Renal pelvis (tissue), 4 donors: Measurements from ENCODE around the gene NRCAM. TPM values are rescaled to one million over a fixed set of nuclear protein-coding genes. Genes with fewer than 3 reads are reported as not detected.
A peak's percentile ranks its signal among the peaks of the same experiment; 100 is the strongest.

ENCODE experiments used
- DNase-seq: peaks from one replicate; pipeline ENCODE4 v3.0.0-alpha.2; 2013
- polyA plus RNA-seq, 3 donors: library from polyadenylated mRNA; unstranded; fragments of 120-200 nt; gene quantifications; one replicate each; pipeline ENCODE4 v1.2.1, GENCODE V29; 2013; ENCODE audit not compliant: insufficient read length in 3 of 3

The NRCAM gene
- polyA plus RNA-seq, 3 donors = 18.2 to 24.8 (median 20.4) TPM

GRCh38 chr7:108246227-108246837, 209.9 kb downstream of the NRCAM start:
- peak; percentile 62 for DNase-seq

GRCh38 chr7:108245523-108246226, 210.6 kb downstream of the NRCAM start:
- no peak for DNase-seq

GRCh38 chr7:108244110-108244509, 212.1 kb downstream of the NRCAM start:
- DNase-seq = no peak

- DNase-seq = no peak
Measured at GRCh38 chr7:108239501-108240225, 216.6 kb downstream of the NRCAM start.

- no peak for DNase-seq
Measured at GRCh38 chr7:108236681-108237415, 219.4 kb downstream of the NRCAM start.

GRCh38 chr7:108235451-108236061, 220.7 kb downstream of the NRCAM start:
- no peak for DNase-seq

- no peak for DNase-seq
Measured at GRCh38 chr7:108234971-108235450, 221.2 kb downstream of the NRCAM start.

- DNase-seq = no peak
Measured at GRCh38 chr7:108234281-108234680, 222.0 kb downstream of the NRCAM start.

GRCh38 chr7:108232076-108232475, 224.2 kb downstream of the NRCAM start:
- peak; percentile 3 for DNase-seq

GRCh38 chr7:108231221-108231620, 225.0 kb downstream of the NRCAM start:
- no peak for DNase-seq

GRCh38 chr7:108227366-108227765, 228.9 kb downstream of the NRCAM start:
- DNase-seq = no peak

GRCh38 chr7:108226816-108227299, 229.4 kb downstream of the NRCAM start:
- DNase-seq = no peak

- no peak for DNase-seq
Measured at GRCh38 chr7:108225531-108226181, 230.6 kb downstream of the NRCAM start.

- no peak for DNase-seq
Measured at GRCh38 chr7:108224387-108224786, 231.8 kb downstream of the NRCAM start.

- DNase-seq = no peak
Measured at GRCh38 chr7:108222236-108222892, 233.9 kb downstream of the NRCAM start.

GRCh38 chr7:108211382-108212201, 244.6 kb downstream of the NRCAM start:
- DNase-seq = no peak

GRCh38 chr7:108210796-108211195, 245.4 kb downstream of the NRCAM start:
- DNase-seq = no peak

- DNase-seq = no peak
Measured at GRCh38 chr7:108205311-108205710, 250.9 kb downstream of the NRCAM start.

GRCh38 chr7:108204281-108204796, 251.9 kb downstream of the NRCAM start:
- no peak for DNase-seq
